GM12874 (cell line): ENCODE results near the gene OTOF.

Experiments
- TF ChIP-seq, protein P1 (sequence below): IDR thresholded peaks from 2 replicates; pipeline ENCODE4 v1.5.1; 2011; ENCODE audit warnings: low read depth, mild to moderate bottlenecking, control low read depth, low read length, moderate library complexity; ENCODE audit not compliant: insufficient read depth

Gene OTOF

DNA sequence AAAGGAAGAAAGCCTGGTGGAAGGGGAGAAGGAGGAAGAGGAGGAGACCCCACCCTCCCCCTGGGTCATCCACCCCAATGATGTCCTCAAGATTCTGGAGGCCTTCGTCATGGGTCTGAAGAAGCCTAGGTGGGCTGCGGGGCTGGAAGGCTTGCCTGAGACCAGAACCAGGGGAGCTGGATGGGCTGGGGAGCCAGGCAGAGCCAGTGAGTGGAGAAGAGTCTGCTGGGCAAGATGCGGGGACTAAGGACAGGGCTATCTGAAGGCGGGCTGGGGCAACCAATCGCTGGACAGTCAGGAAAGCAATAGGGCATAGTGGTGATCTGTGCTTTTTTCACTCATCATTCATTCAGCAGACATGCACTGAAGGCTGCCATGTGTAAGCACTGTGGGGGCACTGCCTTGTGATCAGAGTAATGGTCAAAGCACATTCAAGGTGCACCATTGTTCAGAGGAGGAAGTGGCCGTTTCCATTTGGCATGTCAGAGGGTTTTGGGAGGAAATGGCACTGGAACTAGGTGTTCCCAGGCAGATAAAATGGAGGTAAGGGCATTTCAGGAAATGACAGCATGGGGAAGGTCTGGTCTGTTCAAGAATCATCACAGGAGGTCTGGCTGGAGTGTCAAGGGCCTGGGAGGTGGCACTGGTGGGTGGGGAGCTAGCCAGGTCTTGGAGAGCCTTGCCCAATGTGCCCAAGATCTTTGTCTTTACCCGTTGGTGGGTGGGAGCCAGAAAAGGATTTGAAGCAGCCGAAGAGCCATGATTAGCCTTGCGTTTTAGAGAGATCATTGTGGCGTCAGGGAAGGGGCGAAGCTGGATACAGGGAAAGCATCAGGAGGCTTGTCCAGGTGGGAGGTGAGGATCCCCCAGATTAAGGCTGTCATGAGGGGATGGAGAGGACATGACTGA, 24.2 kb downstream of the OTOF start:
- TF ChIP-seq, protein P1, sequence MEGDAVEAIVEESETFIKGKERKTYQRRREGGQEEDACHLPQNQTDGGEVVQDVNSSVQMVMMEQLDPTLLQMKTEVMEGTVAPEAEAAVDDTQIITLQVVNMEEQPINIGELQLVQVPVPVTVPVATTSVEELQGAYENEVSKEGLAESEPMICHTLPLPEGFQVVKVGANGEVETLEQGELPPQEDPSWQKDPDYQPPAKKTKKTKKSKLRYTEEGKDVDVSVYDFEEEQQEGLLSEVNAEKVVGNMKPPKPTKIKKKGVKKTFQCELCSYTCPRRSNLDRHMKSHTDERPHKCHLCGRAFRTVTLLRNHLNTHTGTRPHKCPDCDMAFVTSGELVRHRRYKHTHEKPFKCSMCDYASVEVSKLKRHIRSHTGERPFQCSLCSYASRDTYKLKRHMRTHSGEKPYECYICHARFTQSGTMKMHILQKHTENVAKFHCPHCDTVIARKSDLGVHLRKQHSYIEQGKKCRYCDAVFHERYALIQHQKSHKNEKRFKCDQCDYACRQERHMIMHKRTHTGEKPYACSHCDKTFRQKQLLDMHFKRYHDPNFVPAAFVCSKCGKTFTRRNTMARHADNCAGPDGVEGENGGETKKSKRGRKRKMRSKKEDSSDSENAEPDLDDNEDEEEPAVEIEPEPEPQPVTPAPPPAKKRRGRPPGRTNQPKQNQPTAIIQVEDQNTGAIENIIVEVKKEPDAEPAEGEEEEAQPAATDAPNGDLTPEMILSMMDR, result no peak

DNA sequence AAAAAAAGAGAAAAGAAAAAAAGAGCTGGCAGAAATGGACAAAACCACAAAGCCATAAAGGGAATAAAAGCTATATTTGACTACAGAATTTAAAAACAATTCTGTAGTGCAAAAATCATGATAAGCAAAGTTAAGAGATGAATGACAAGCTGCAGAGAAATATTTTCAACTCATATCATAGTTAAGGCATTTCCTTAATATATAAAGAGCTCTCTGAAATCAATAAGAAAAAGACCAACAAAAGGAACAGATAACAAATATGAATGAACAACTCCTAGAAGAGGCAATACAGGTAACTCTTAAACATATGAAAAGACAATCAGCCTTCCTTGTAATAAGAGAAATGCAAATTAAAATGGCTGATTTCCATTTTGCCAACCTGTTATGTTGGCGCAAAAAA, 26.2 kb downstream of the OTOF start:
- TF ChIP-seq, protein P1, result no peak

GRCh38 chr2:26450031-26450635, 27.8 kb downstream of the OTOF start:
- TF ChIP-seq, protein P1, result no peak

DNA sequence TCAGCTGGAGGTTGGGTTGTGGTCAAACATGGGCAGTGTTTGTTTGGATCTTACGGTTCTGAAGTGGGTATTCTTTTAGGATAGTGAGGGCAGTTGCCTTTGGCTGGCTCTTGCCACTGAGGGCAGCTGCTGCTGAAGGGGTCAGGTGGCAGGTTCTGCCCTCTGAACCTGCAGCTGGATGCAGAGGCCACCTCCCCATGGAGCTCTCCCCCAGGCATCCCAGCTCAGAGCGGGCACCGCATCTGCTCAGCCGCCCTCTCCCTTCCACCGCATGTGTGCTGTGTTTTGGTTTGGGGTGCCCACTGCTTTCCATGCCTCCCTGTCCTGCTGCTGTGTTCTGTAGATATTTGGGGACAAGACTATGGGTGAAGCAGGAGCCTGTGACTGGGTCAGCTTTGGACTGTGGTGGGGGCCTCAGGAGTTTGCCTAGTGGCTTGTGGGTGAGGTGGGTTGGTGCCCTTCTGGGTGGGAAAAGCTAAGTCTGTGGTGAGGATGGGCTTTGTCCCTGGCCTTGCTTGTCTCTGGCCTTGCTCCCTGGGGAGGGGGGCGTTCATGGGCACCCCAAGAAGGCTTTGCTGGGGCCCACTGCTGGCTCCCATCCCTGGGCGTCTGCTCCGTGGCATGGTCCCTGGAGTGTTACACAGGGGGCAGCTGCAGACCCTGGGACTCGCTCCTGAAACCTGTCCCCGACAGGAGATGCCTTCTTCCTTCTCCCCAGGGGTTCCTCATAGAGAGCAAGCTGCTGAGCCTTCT, 28.5 kb downstream of the OTOF start:
- TF ChIP-seq, protein P1, result no peak

GRCh38 chr2:26448651-26449050, 29.3 kb downstream of the OTOF start:
- TF ChIP-seq, protein P1, result no peak

DNA sequence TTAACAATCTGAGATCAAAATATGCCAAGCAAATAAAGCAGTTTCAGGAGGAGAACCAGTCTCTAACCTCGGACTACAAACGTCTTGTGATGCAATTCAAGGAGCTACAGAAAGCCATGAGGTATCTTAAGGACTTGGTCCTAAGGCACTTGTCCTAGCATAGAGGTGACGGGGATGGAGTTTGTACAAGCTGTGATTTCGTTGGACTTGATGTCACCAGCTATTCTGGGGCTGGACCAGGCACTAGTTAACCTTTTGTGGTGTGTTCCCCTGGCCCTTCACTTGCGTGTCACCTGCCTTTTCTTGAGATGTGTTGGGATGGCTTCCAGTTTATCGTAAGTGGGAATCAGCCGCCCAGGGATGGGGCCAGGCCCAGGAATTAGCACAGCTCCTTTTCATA, 33.7 kb downstream of the OTOF start:
- TF ChIP-seq, protein P1, result no peak

DNA sequence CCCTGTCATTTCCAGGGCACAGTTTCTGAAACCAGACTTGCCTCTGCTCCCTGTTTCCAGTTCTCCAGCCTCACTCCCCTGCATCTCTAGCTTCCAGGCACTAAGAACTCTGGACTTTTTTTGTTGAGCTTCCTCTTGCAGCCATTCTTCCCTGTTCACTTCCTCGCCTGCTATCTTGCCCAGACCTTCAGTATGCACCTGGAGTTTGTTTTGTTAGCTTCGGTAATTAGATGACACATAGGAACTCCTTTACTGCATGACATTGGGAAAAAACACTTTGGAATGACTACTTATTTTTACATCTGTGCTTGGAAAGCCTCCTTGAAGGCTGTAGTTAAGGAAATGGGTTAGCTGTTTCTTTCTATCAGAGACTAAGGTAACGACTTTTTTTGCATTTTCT, 35.2 kb downstream of the OTOF start:
- TF ChIP-seq, protein P1, result no peak
